Mammary epithelial cell (primary cell): ENCODE measurements around the gene DNAH1.

Experiments used
- CTCF ChIP-seq, 2 donors: IDR thresholded peaks in 1 of 2; conservative IDR thresholded peaks in 1 of 2; 2 replicates each; pipeline ENCODE4 v1.5.1; 2011 to 2012; ENCODE audit warnings: inconsistent platforms in 2 of 2, low read length in 2 of 2, mild to moderate bottlenecking in 2 of 2, control low read depth in 1 of 2, low read depth in 1 of 2; ENCODE audit not compliant: insufficient read depth in 1 of 2; ENCODE audit errors: extremely low read depth in 1 of 2
- EZH2 ChIP-seq: IDR thresholded peaks from 2 replicates; pipeline ENCODE4 v1.6.1; 2012; ENCODE audit warnings: low read length, inconsistent platforms, borderline replicate concordance

GRCh38 chr3:52315006-52315405 lies 1.1 kb upstream of the DNAH1 start:
- no peak for TF ChIP-seq CTCF (conservative IDR thresholded peaks at IDR 0.05 in 1 of 2, IDR thresholded peaks at IDR 0.05 in 1 of 2; ENCODE audit: extremely low read depth in 1 of 2, insufficient read depth in 1 of 2, low read depth in 1 of 2, low read length in 2 of 2)
- no peak for TF ChIP-seq EZH2
